HepG2 (cell line): ENCODE results near the gene FRMD4A. TPM values are rescaled to one million over a fixed set of nuclear protein-coding genes. Genes with fewer than 3 reads are reported as not detected.

Experiments used
- ATAC-seq: fragments of 200-7000 bp; cut with Tn5 transposase; 3 replicates; pipeline ENCODE4 v1.9.1; 2020; ENCODE audit warnings: mild to moderate bottlenecking, moderate library complexity
- BruUV-seq: library from RNA; stranded (reverse); fragments of 400-500 nt; replicated peaks from 2 replicates; lab custom pipeline; 2021; lab: Mats Ljungman, UMichigan
- CTCF ChIA-PET: fragments of 300-600 bp; formaldehyde crosslinking; extraction: SDS; loops from one replicate; lab custom pipeline; 2021; ENCODE audit warnings: low total read pairs, inconsistent platforms, low intra/inter-chr PET ratio; lab: Yijun Ruan, JAX
- POLR2A ChIA-PET: fragments of 350-600 bp; sonication (Branson Sonifier 250); formaldehyde crosslinking; loops from one replicate; lab custom pipeline; 2020; ENCODE audit warnings: antibody characterized with exemption, inconsistent platforms; lab: Yijun Ruan, JAX
- DNase-seq: peaks from one replicate; pipeline ENCODE4 v3.0.0-alpha.2; 2015; ENCODE audit warnings: low spot score
- FAIRE-seq: peaks from 3 replicates; lab custom pipeline; 2011; peaks lifted over from hg19 to GRCh38; lab: Jason Lieb, UNC
- H2AFZ ChIP-seq: one replicate; pipeline ENCODE4 v1.6.1; 2011; ENCODE audit warnings: low read length, inconsistent platforms
- H3K27ac ChIP-seq: fragments of 300-600 bp; 3 replicates; pipeline ENCODE4 v1.8.0; 2011; ENCODE audit warnings: mixed run types, mild to moderate bottlenecking, mixed read lengths, low read length, inconsistent platforms; ENCODE audit not compliant: insufficient read depth; ENCODE audit errors: extremely low read length
- H3K27me3 ChIP-seq, 2 experiments: fragments of 200-600 bp in 1 of 2; 2 replicates in 1 of 2; 3 replicates in 1 of 2; pipeline versions ENCODE4 v1.6.0 to v1.8.0; 2011; ENCODE audit warnings: low read length in 2 of 2, mild to moderate bottlenecking in 2 of 2, moderate library complexity in 2 of 2, inconsistent platforms in 1 of 2; ENCODE audit not compliant: insufficient read depth in 2 of 2, control insufficient read depth in 1 of 2
- H3K36me3 ChIP-seq, 2 experiments: fragments of 200-600 bp in 1 of 2; replicated peaks in 1 of 2; 2 replicates in 1 of 2; 3 replicates in 1 of 2; pipeline versions ENCODE4 v1.5.1 to v1.8.0; 2011; ENCODE audit warnings: low read length in 2 of 2, inconsistent platforms in 1 of 2; ENCODE audit not compliant: insufficient read depth in 2 of 2, control insufficient read depth in 1 of 2
- H3K4me1 ChIP-seq: 2 replicates; pipeline ENCODE4 v1.5.1; 2012; ENCODE audit warnings: low read length, inconsistent platforms; ENCODE audit not compliant: insufficient read depth
- H3K4me2 ChIP-seq: 2 replicates; pipeline ENCODE4 v1.6.0; 2011; ENCODE audit warnings: low read depth, low read length, inconsistent platforms
- H3K4me3 ChIP-seq, 3 experiments: fragments of 200-600 bp in 1 of 3; sonication (generic), shearing (Covaris generic) in 1 of 3; replicated peaks in 1 of 3; 2 replicates each; pipeline ENCODE4 v1.5.1; 2011 to 2016; ENCODE audit warnings: low read length in 3 of 3, inconsistent platforms in 2 of 3, low read depth in 2 of 3, mild to moderate bottlenecking in 2 of 3, control low read depth in 1 of 3, mixed read lengths in 1 of 3; ENCODE audit not compliant: insufficient read depth in 1 of 3
- H3K79me2 ChIP-seq: one replicate; pipeline ENCODE4 v1.6.1; 2011; ENCODE audit warnings: low read length, inconsistent platforms; ENCODE audit not compliant: insufficient read depth
- H3K9ac ChIP-seq: 2 replicates; pipeline ENCODE4 v1.6.0; 2011; ENCODE audit warnings: mild to moderate bottlenecking, low read depth, low read length, inconsistent platforms; ENCODE audit not compliant: insufficient read depth
- H3K9me3 ChIP-seq: 2 replicates; pipeline ENCODE4 v1.5.1; 2012; ENCODE audit warnings: mild to moderate bottlenecking, low read length
- H4K20me1 ChIP-seq: 2 replicates; pipeline ENCODE4 v1.6.0; 2011; ENCODE audit warnings: inconsistent platforms, mild to moderate bottlenecking, low read length, moderate library complexity; ENCODE audit not compliant: insufficient read depth
- CCAR2 ChIP-seq: fragments of 200-400 bp; formaldehyde crosslinking; optimal IDR thresholded peaks from 2 replicates; pipeline ENCODE3; 2018; ENCODE audit warnings: low read depth, mild to moderate bottlenecking, low read length, moderate library complexity
- CREB1 ChIP-seq, 2 experiments: fragments of 450-650 bp in 1 of 2; IDR thresholded peaks; 2 replicates each; pipeline ENCODE4 v1.6.1; 2016 to 2017; ENCODE audit warnings: control low read depth in 1 of 2, mild to moderate bottlenecking in 1 of 2, missing compliant biosample characterization in 1 of 2, missing genetic modification characterization in 1 of 2
- CREBL2 ChIP-seq: sonication (generic); formaldehyde crosslinking; IDR thresholded peaks from 2 replicates; pipeline ENCODE4 v1.8.1; 2023; ENCODE audit warnings: missing genetic modification reagents, mild to moderate bottlenecking, borderline replicate concordance
- GMEB1 ChIP-seq: sonication (generic); formaldehyde crosslinking; IDR thresholded peaks from 2 replicates; pipeline ENCODE4 v1.5.1; 2020; ENCODE audit warnings: missing genetic modification reagents, mild to moderate bottlenecking, borderline replicate concordance
- MEIS1 ChIP-seq: sonication (generic); formaldehyde crosslinking; IDR thresholded peaks from 2 replicates; pipeline ENCODE4 v1.9.0; 2021; ENCODE audit warnings: mild to moderate bottlenecking, missing genetic modification reagents, moderate library complexity, borderline replicate concordance
- MYPOP ChIP-seq: sonication (generic); formaldehyde crosslinking; IDR thresholded peaks from 2 replicates; pipeline ENCODE4 v1.8.1; 2023; ENCODE audit warnings: mild to moderate bottlenecking, moderate library complexity, missing genetic modification reagents
- NR2F2 ChIP-seq: IDR thresholded peaks from 2 replicates; pipeline ENCODE4 v1.6.1; 2012; ENCODE audit warnings: low read depth, inconsistent platforms, borderline replicate concordance
- PHB2 ChIP-seq: fragments of 450-650 bp; IDR thresholded peaks from 2 replicates; pipeline ENCODE4 v1.6.1; 2018; ENCODE audit not compliant: partially characterized antibody
- SIX4 ChIP-seq: sonication (generic); formaldehyde crosslinking; IDR thresholded peaks from 2 replicates; pipeline ENCODE4 v1.4.0; 2020; ENCODE audit warnings: missing genetic modification reagents
- TERF1 ChIP-seq: sonication (generic); formaldehyde crosslinking; IDR thresholded peaks from 2 replicates; pipeline ENCODE4 v1.8.0; 2022; ENCODE audit warnings: mild to moderate bottlenecking, missing genetic modification reagents, moderate library complexity
- ZBTB10 ChIP-seq: sonication (generic); formaldehyde crosslinking; IDR thresholded peaks from 2 replicates; pipeline ENCODE4 v1.4.0; 2020; ENCODE audit warnings: missing genetic modification reagents, borderline replicate concordance
- ZFP36L2 ChIP-seq: sonication (generic); formaldehyde crosslinking; IDR thresholded peaks from 2 replicates; pipeline ENCODE4 v1.4.0; 2020; ENCODE audit warnings: missing genetic modification reagents
- ZNF292 ChIP-seq: sonication (generic); formaldehyde crosslinking; IDR thresholded peaks from 2 replicates; pipeline ENCODE4 v1.8.1; 2022; ENCODE audit warnings: mild to moderate bottlenecking, low read depth, missing genetic modification reagents, borderline replicate concordance
- ZNF513 ChIP-seq: sonication (generic); formaldehyde crosslinking; conservative IDR thresholded peaks from 2 replicates; pipeline ENCODE4 v1.5.0; 2020; ENCODE audit warnings: missing genetic modification reagents
- WGBS: methylation state at CpG from one replicate; pipeline ENCODE4 v1.1.6; 2017; ENCODE audit warnings: low lambda C conversion rate; 5-methylcytosine and 5-hydroxymethylcytosine counted together
- in situ Hi-C: cut with HindIII; loops from 2 replicates; pipeline ENCODE4 v1.10.0; 2017; ENCODE audit warnings: low pct_unique_long_range_greater_than_20kb; ENCODE audit not compliant: extremely low pct_ligation_motif_present
- intact Hi-C: fragments of 100-400 bp; cut with micrococcal nuclease; formaldehyde crosslinking; loops from one replicate; pipeline ENCODE4 v1.10.0; 2022; ENCODE audit not compliant: unreplicated experiment
- polyA plus RNA-seq, 8 experiments: library from polyadenylated mRNA; depleted of rRNA in 3 of 8; stranded (reverse) in 7 of 8; unstranded in 1 of 8; fragments of >200 nt; fragmentation: Illumina TruSeq in 4 of 8; extraction: Trizol in 4 of 8; gene quantifications; 2 replicates each; pipeline versions ENCODE4 v1.2.1 to v1.2.3, GENCODE V29; 2011 to 2016; ENCODE audit warnings: low read depth in 4 of 8, missing spikeins in 1 of 8, mixed read lengths in 1 of 8; ENCODE audit not compliant: insufficient read depth in 1 of 8
- total RNA-seq, 5 experiments: library from RNA; depleted of rRNA; stranded (reverse); fragments of >200 nt; fragmentation: Illumina TruSeq; extraction: Trizol; gene quantifications; 2 replicates each; pipeline ENCODE4 v1.2.3, GENCODE V29; 2016; ENCODE audit warnings: low read depth in 1 of 5

The FRMD4A gene
- total and polyA plus RNA-seq, 2 of the 13 experiments (the other 11 are each of a cell fraction or from before 2014, with no cell fraction given): 0.09 to 0.26 TPM

GRCh38 chr10:14116021-14116420, 214.7 kb downstream of the FRMD4A start:
- H3K27me3 ChIP-seq: no peaks in the 10 kb centered on the region
- no TSS peak for BruUV-seq
- DNase-seq: no peak
- TF ChIP-seq PHB2: no peak
- no peak for TF ChIP-seq NR2F2
- TF ChIP-seq SIX4: no peak
- no peak for TF ChIP-seq ZBTB10 (CRISPR knock-in tag)
- no peak for TF ChIP-seq CREB1 (IDR thresholded peaks at IDR 0.05)
- TF ChIP-seq CREB1 (CRISPR knock-in tag; IDR thresholded peaks at IDR 0.05): no peak
- TF ChIP-seq ZNF292 (CRISPR knock-in tag): no peak
- no peak for TF ChIP-seq MEIS1 (CRISPR knock-in tag)
- no peak for TF ChIP-seq MYPOP (CRISPR knock-in tag)
- TF ChIP-seq GMEB1 (CRISPR knock-in tag): no peak
- no peak for TF ChIP-seq CREBL2 (CRISPR knock-in tag)
- no peak for TF ChIP-seq ZFP36L2
- TF ChIP-seq CCAR2: no peak
- no peak for TF ChIP-seq ZNF513 (CRISPR knock-in tag)
- no peak for TF ChIP-seq TERF1
- no peak for FAIRE-seq
- ATAC-seq: no peak
- H3K4me1 ChIP-seq: no peaks in the 10 kb centered on the region
- in situ Hi-C loops (no loop called here), intact Hi-C loops (no loop called here)
- no peak overlapping the region for H2AFZ ChIP-seq
- no peak overlapping the region for H3K9ac ChIP-seq
- no peak overlapping the region for H3K27ac ChIP-seq
- H3K9me3 ChIP-seq: no peaks in the 10 kb centered on the region
- POLR2A ChIA-PET: no interaction called here
- CTCF ChIA-PET: no interaction called here
- no peak overlapping the region for H3K4me3 ChIP-seq
- H3K36me3 ChIP-seq: no peaks in the 10 kb centered on the region
- 19% methylated on average over 8 of the region's 8 CpGs for WGBS
- no peaks in the 10 kb centered on the region for H3K79me2 ChIP-seq
- H4K20me1 ChIP-seq: no peaks in the 10 kb centered on the region
- no peak overlapping the region for H3K4me2 ChIP-seq
